Uterus (tissue), 2 donors: ENCODE results near the gene GPATCH2.
"Not testable (repeated sequence)": the region's sequence is repeated elsewhere in the genome, so short reads cannot be mapped to it uniquely, and the experiment has no call there.

Experiments used
- CTCF ChIP-seq, 4 experiments: fragments of 200-600 bp in 2 of 4; fragments of 450-650 bp in 2 of 4; sonication (generic) in 2 of 4; IDR thresholded peaks; one replicate each; pipeline ENCODE4 v1.5.1; 2016 to 2019; ENCODE audit warnings: antibody characterized with exemption in 4 of 4, mild to moderate bottlenecking in 2 of 4, moderate library complexity in 1 of 4
- POLR2A ChIP-seq, 2 donors: fragments of 450-650 bp; IDR thresholded peaks; one replicate each; pipeline ENCODE4 v1.6.1; 2016; ENCODE audit warnings: antibody characterized with exemption in 2 of 2, mild to moderate bottlenecking in 1 of 2, moderate library complexity in 1 of 2

- TF ChIP-seq POLR2A, CTCF (IDR thresholded peaks at IDR 0.05): not testable (repeated sequence)
Observed at GRCh38 chr1:217523921-217524320, 107.0 kb downstream of the GPATCH2 start.
